Adrenal gland (tissue), 5 donors: ENCODE measurements around the gene STIL.

ENCODE experiments used
- POLR2A ChIP-seq, 2 donors: fragments of 450-650 bp; IDR thresholded peaks; one replicate each; pipeline ENCODE4 v1.6.1; 2017; ENCODE audit warnings: antibody characterized with exemption in 2 of 2, mild to moderate bottlenecking in 2 of 2, moderate library complexity in 1 of 2
- TF ChIP-seq, protein P1 (sequence below), 6 experiments: fragments of 450-650 bp in 4 of 6; fragments of 200-600 bp in 2 of 6; sonication (generic) in 1 of 6; IDR thresholded peaks; 1 replicate in 5 of 6; 2 replicates in 1 of 6; pipeline versions ENCODE4 v1.5.1 to v1.8.0; 2016 to 2021; ENCODE audit warnings: antibody characterized with exemption in 6 of 6, mild to moderate bottlenecking in 2 of 6, moderate library complexity in 1 of 6
- donor health status: DM: no; HTN: no; CAD: no.

DNA sequence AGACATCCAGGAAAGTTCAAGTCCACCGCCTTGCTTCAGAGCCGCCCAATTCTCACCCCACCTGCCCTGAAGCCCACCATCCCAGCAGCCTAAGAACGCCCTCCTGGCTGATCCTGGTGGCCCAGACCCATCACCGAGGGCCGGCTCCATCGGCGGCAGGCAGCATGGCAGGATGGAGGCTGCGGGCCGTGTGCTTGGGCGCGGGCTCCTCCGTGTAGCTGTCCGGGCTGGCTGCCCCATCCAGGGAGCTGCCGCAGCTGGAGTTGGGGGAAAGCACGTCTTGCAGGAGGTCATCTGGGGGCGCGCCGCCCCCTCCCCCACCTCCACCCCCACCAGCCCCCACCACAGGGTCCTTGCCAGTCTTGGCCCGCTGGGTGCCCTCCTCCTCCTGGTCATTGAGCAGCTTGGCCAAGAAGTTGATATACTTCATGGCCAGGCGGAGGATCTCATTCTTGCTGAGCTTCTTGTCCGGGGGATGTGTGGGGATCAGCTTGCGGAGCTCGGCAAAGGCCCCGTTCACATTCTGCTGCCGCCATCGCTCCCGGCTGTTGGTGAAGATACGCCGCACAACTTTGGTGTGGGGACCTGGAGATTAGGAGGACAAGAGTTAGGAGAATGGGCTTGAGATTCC is 94.2 kb downstream of the STIL start:
- TF ChIP-seq, protein P1, sequence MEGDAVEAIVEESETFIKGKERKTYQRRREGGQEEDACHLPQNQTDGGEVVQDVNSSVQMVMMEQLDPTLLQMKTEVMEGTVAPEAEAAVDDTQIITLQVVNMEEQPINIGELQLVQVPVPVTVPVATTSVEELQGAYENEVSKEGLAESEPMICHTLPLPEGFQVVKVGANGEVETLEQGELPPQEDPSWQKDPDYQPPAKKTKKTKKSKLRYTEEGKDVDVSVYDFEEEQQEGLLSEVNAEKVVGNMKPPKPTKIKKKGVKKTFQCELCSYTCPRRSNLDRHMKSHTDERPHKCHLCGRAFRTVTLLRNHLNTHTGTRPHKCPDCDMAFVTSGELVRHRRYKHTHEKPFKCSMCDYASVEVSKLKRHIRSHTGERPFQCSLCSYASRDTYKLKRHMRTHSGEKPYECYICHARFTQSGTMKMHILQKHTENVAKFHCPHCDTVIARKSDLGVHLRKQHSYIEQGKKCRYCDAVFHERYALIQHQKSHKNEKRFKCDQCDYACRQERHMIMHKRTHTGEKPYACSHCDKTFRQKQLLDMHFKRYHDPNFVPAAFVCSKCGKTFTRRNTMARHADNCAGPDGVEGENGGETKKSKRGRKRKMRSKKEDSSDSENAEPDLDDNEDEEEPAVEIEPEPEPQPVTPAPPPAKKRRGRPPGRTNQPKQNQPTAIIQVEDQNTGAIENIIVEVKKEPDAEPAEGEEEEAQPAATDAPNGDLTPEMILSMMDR (IDR thresholded peaks at IDR 0.05): no peak
- no peak for TF ChIP-seq POLR2A (IDR thresholded peaks at IDR 0.05)
